ENCODE data around the gene EPN1. TPM values are rescaled to one million over a fixed set of nuclear protein-coding genes. Genes with fewer than 3 reads are reported as not detected.

EPN1 gene
- total RNA-seq, 1 donor from 2014 or later, result 145 TPM

GRCh38 chr19:55642153-55643002, 32.6 kb upstream of the EPN1 start:
- Histone ChIP-seq H3K9ac (ENCODE audit: low read length) (peak overlapping the region; percentile 92), H3K27me3 (ENCODE audit: insufficient read depth, low read length) (no peaks in the 10 kb centered on the region), H3K4me3 (ENCODE audit: insufficient read depth, low read depth, low read length) (peak overlapping the region; percentile 87), H3K27ac (ENCODE audit: low read depth, low read length) (no peak overlapping the region), H3K79me2 (ENCODE audit: insufficient read depth, low read length) (peaks cover 60% of the 10 kb centered on the region), H3K9me3 (ENCODE audit: insufficient read depth, low read depth, low read length) (no peaks in the 10 kb centered on the region), H3K4me2 (ENCODE audit: low read length) (peak overlapping the region; percentile 100), H4K20me1 (ENCODE audit: insufficient read depth, low read length) (peaks cover 25% of the 10 kb centered on the region), H2AFZ (ENCODE audit: low read depth, low read length) (no peak overlapping the region), H3K4me1 (ENCODE audit: insufficient read depth, low read length) (peaks cover 31% of the 10 kb centered on the region), H3K36me3 (ENCODE audit: insufficient read depth, low read length) (peaks cover 9% of the 10 kb centered on the region)
- peak overlapping the region; percentile 97 for H3K4me3 Mint-ChIP-seq (ENCODE audit: unreplicated experiment)
- DNase-seq (ENCODE audit: low read depth), result no peak
- no peaks in the 10 kb centered on the region for H3K27me3 Mint-ChIP-seq (ENCODE audit: low read depth, unreplicated experiment)
- peaks cover 19% of the 10 kb centered on the region for H3K4me1 Mint-ChIP-seq (ENCODE audit: low read depth, unreplicated experiment)
- TF ChIP-seq CTCF (IDR thresholded peaks at IDR 0.05; ENCODE audit: insufficient read depth, low read depth, low read length) (no peak), EZH2 (IDR thresholded peaks at IDR 0.05; ENCODE audit: insufficient read depth, low read length) (no peak)
- FAIRE-seq, result no peak
- no peaks in the 10 kb centered on the region for H3K9me3 Mint-ChIP-seq (ENCODE audit: unreplicated experiment)
- H3K36me3 Mint-ChIP-seq (ENCODE audit: low read depth, unreplicated experiment), result peaks cover 12% of the 10 kb centered on the region
- peak overlapping the region; percentile 95 for H3K27ac Mint-ChIP-seq (ENCODE audit: unreplicated experiment)

GRCh38 chr19:55643003-55643886, 31.8 kb upstream of the EPN1 start, which contains the start of gene ZNF581:
TSS of gene ZNF581 (plus strand) at chr19:55643649. CDS start at chr19:55644572, 923 bp downstream.
- H3K9me3 Mint-ChIP-seq (ENCODE audit: unreplicated experiment), result no peaks in the 10 kb centered on the region
- H3K27me3 ChIP-seq (ENCODE audit: insufficient read depth, low read length), result no peaks in the 10 kb centered on the region
- H3K4me3 Mint-ChIP-seq (ENCODE audit: unreplicated experiment), result peak within 1 kb of the TSS; percentile 97
- TF ChIP-seq CTCF (IDR thresholded peaks at IDR 0.05; ENCODE audit: insufficient read depth, low read depth, low read length), result no peak
- TF ChIP-seq EZH2 (IDR thresholded peaks at IDR 0.05; ENCODE audit: insufficient read depth, low read length), result no peak
- H3K27ac ChIP-seq (ENCODE audit: low read depth, low read length), result peak within 1 kb of the TSS; percentile 41
- H3K27ac Mint-ChIP-seq (ENCODE audit: unreplicated experiment), result peak within 1 kb of the TSS; percentile 95
- peak within 1 kb of the TSS; percentile 92 for H3K9ac ChIP-seq (ENCODE audit: low read length)
- peaks cover 8% of the 10 kb centered on the region for H3K36me3 Mint-ChIP-seq (ENCODE audit: low read depth, unreplicated experiment)
- H3K27me3 Mint-ChIP-seq (ENCODE audit: low read depth, unreplicated experiment), result no peaks in the 10 kb centered on the region
- peak within 1 kb of the TSS; percentile 5 for H2AFZ ChIP-seq (ENCODE audit: low read depth, low read length)
- H3K4me2 ChIP-seq (ENCODE audit: low read length), result peak within 1 kb of the TSS; percentile 100
- no peaks in the 10 kb centered on the region for H3K9me3 ChIP-seq (ENCODE audit: insufficient read depth, low read depth, low read length)
- peaks cover 35% of the 10 kb centered on the region for H3K4me1 ChIP-seq (ENCODE audit: insufficient read depth, low read length)
- no peak for FAIRE-seq
- peak; percentile 67 for DNase-seq (ENCODE audit: low read depth)
- peaks cover 18% of the 10 kb centered on the region for H3K4me1 Mint-ChIP-seq (ENCODE audit: low read depth, unreplicated experiment)
- peaks cover 9% of the 10 kb centered on the region for H3K36me3 ChIP-seq (ENCODE audit: insufficient read depth, low read length)
- peaks cover 52% of the 10 kb centered on the region for H3K79me2 ChIP-seq (ENCODE audit: insufficient read depth, low read length)
- H4K20me1 ChIP-seq (ENCODE audit: insufficient read depth, low read length), result peaks cover 25% of the 10 kb centered on the region
- H3K4me3 ChIP-seq (ENCODE audit: insufficient read depth, low read depth, low read length), result peak within 1 kb of the TSS; percentile 87

All from astrocyte (in vitro differentiated cells and primary cell).